Esophagus muscularis mucosa (tissue), 4 donors: ENCODE data around the gene PKD1L1. TPM values are rescaled to one million over a fixed set of nuclear protein-coding genes. Genes with fewer than 3 reads are reported as not detected.

Source experiments
- DNase-seq: peaks from one replicate; pipeline ENCODE4 v3.0.0-alpha.2; 2017; ENCODE audit errors: extremely low spot score
- H3K27ac ChIP-seq, 4 donors: fragments of 200-600 bp; sonication (generic); replicated peaks in 1 of 4; 1 replicate in 3 of 4; 2 replicates in 1 of 4; pipeline ENCODE4 v1.5.1; 2016 to 2019; ENCODE audit warnings: mild to moderate bottlenecking in 1 of 4
- H3K27me3 ChIP-seq, 4 donors: fragments of 200-600 bp; sonication (generic); one replicate each; pipeline versions ENCODE4 v1.5.1 to v1.6.0; 2016 to 2019
- H3K36me3 ChIP-seq, 4 donors: fragments of 200-600 bp; sonication (generic); one replicate each; pipeline ENCODE4 v1.5.1; 2016 to 2019
- H3K4me1 ChIP-seq, 4 donors: fragments of 200-600 bp; sonication (generic); one replicate each; pipeline ENCODE4 v1.5.1; 2016 to 2019
- H3K4me3 ChIP-seq, 4 donors: fragments of 200-600 bp; sonication (generic); 1 replicate in 2 of 4; 2 replicates in 2 of 4; pipeline ENCODE4 v1.5.1; 2016 to 2019; ENCODE audit warnings: mild to moderate bottlenecking in 4 of 4, moderate library complexity in 1 of 4
- H3K9me3 ChIP-seq, 4 donors: fragments of 200-600 bp; sonication (generic); 1 replicate in 3 of 4; 2 replicates in 1 of 4; pipeline ENCODE4 v1.5.1; 2016 to 2019
- EP300 ChIP-seq: sonication (generic); formaldehyde crosslinking; IDR thresholded peaks from one replicate; pipeline ENCODE4 v1.6.1; 2017; ENCODE audit warnings: antibody characterized with exemption
- POLR2A ChIP-seq: fragments of 450-650 bp; IDR thresholded peaks from one replicate; pipeline ENCODE4 v1.6.1; 2017; ENCODE audit warnings: antibody characterized with exemption, moderate library complexity, mild to moderate bottlenecking, low read depth
- POLR2AphosphoS5 ChIP-seq, 2 donors: sonication (generic); formaldehyde crosslinking; IDR thresholded peaks; one replicate each; pipeline ENCODE4 v1.6.1; 2017; ENCODE audit warnings: antibody characterized with exemption in 2 of 2
- WGBS: methylation state at CpG from one replicate; pipeline ENCODE4 v1.1.5; 2018; 5-methylcytosine and 5-hydroxymethylcytosine counted together
- intact Hi-C: fragments of 100-400 bp; cut with DNase I; formaldehyde crosslinking; loops from one replicate; pipeline ENCODE4 v1.15.1; 2023
- total RNA-seq, 4 donors: library from RNA; depleted of rRNA; stranded (reverse); fragments of >200 nt; gene quantifications; one replicate each; pipeline versions ENCODE4 v1.1.0 to v1.2.1, GENCODE V29; 2016
- TF ChIP-seq, protein P1 (sequence below), 3 experiments: fragments of 200-600 bp in 2 of 3; fragments of 450-650 bp in 1 of 3; sonication (generic) in 2 of 3; IDR thresholded peaks; one replicate each; pipeline ENCODE4 v1.5.1; 2017 to 2019; ENCODE audit warnings: antibody characterized with exemption in 3 of 3, mild to moderate bottlenecking in 2 of 3, moderate library complexity in 1 of 3

Gene PKD1L1
- total RNA-seq, 4 donors from 2014 or later = 0.50 to 1.7 (median 0.73) TPM

DNA sequence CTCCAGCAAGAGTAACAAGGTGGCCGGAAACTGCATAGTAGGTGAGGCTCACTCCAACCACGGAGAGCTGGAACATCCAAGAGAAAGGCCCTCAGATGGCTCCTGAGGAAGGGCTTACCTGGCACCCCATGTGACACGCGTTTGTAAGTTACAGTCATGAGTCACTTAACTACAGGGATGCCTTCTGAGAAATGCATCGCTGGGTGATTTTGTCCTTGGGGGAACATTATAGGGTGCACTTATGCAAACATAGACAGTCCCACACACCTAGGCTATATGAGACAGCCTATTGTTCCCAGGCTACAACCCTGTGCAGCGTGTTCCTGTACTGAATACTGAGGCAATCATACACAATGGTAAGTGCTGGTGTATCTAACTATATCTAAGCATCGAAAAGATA is 139.9 kb downstream of the PKD1L1 start:
- no peak overlapping the region for H3K27ac ChIP-seq
- intact Hi-C loops = no loop called here
- TF ChIP-seq POLR2AphosphoS5 (IDR thresholded peaks at IDR 0.05) = no peak
- no peak for TF ChIP-seq EP300
- TF ChIP-seq, protein P1, sequence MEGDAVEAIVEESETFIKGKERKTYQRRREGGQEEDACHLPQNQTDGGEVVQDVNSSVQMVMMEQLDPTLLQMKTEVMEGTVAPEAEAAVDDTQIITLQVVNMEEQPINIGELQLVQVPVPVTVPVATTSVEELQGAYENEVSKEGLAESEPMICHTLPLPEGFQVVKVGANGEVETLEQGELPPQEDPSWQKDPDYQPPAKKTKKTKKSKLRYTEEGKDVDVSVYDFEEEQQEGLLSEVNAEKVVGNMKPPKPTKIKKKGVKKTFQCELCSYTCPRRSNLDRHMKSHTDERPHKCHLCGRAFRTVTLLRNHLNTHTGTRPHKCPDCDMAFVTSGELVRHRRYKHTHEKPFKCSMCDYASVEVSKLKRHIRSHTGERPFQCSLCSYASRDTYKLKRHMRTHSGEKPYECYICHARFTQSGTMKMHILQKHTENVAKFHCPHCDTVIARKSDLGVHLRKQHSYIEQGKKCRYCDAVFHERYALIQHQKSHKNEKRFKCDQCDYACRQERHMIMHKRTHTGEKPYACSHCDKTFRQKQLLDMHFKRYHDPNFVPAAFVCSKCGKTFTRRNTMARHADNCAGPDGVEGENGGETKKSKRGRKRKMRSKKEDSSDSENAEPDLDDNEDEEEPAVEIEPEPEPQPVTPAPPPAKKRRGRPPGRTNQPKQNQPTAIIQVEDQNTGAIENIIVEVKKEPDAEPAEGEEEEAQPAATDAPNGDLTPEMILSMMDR (IDR thresholded peaks at IDR 0.05) = no peak
- no peak for TF ChIP-seq POLR2A
- H3K4me1 ChIP-seq = peaks cover 4 to 29% (median 25%) of the 10 kb centered on the region in 4 donors
- H3K9me3 ChIP-seq = no peaks in the 10 kb centered on the region
- H3K36me3 ChIP-seq = peaks cover 0 to 1% (median 0%) of the 10 kb centered on the region in 4 donors
- 97% methylated on average over 5 of the region's 7 CpGs for WGBS
- H3K27me3 ChIP-seq = no peaks in the 10 kb centered on the region
- H3K4me3 ChIP-seq = no peak overlapping the region
- DNase-seq = no peak

DNA sequence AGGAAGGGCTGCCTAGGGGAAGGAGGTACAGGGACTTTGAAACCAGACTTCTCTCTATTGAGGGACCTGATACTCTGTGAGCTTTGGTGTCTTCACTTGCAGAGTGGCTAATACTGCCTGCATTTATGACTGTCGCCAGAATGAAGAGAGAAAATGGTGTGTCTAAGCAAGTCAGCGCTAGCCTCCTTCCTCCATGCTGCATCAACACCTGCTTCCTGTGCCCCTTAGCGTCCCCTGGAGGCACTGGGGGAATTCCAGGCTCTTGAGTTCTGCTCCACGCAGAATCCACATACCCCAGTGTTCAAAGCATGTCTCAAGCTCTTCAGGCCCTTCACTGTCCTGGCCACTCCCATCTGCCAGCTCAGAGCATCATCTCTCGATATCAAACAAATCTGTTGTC is 140.5 kb downstream of the PKD1L1 start:
- intact Hi-C loops = no loop called here
- no peak for DNase-seq
- Histone ChIP-seq H3K36me3 (peaks cover 0 to 2% (median 0%) of the 10 kb centered on the region in 4 donors), H3K27me3 (no peaks in the 10 kb centered on the region), H3K27ac (peak overlapping the region in 2 of 4 donors; percentile 11 to 56), H3K4me3 (no peak overlapping the region), H3K9me3 (no peaks in the 10 kb centered on the region), H3K4me1 (peaks cover 4 to 29% (median 25%) of the 10 kb centered on the region in 4 donors)
- TF ChIP-seq EP300 = no peak
- no peak for TF ChIP-seq POLR2A
- TF ChIP-seq, protein P1 (IDR thresholded peaks at IDR 0.05) = no peak
- no peak for TF ChIP-seq POLR2AphosphoS5 (IDR thresholded peaks at IDR 0.05)
- 72% methylated on average over 4 of the region's 5 CpGs for WGBS

DNA sequence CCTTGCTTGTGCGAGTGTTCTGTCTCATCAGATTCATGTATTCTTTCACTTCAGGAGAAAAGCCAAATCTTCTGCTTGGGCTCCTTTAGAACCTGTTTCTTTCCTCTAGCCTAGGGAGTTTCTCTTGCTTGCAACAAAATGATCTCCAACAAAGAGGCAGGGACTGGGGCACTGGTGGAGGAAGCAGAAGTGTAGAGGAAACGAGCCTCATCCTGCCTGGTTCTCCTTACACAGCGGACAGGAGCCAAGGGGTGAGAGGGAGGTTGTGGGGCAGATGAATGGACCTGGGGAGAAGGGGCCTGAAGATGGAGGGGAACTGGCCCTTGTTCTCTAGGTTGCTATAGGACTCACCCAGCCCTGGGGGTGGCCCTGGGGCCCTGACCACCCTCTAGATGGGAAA is 141.1 kb downstream of the PKD1L1 start:
- Histone ChIP-seq H3K36me3 (peaks cover 0 to 2% (median 0%) of the 10 kb centered on the region in 4 donors), H3K4me1 (peaks cover 4 to 29% (median 25%) of the 10 kb centered on the region in 4 donors), H3K27me3 (no peaks in the 10 kb centered on the region), H3K4me3 (peak overlapping the region in 1 of 4 donors; percentile 24), H3K9me3 (no peaks in the 10 kb centered on the region), H3K27ac (peak overlapping the region in 3 of 4 donors; percentile 5 to 56 (median 36))
- intact Hi-C loops = no loop called here
- DNase-seq = no peak
- 64% methylated on average over 3 of the region's 3 CpGs for WGBS
- TF ChIP-seq POLR2AphosphoS5 (IDR thresholded peaks at IDR 0.05) = no peak
- no peak for TF ChIP-seq EP300
- TF ChIP-seq, protein P1 (IDR thresholded peaks at IDR 0.05) = no peak
- TF ChIP-seq POLR2A = no peak

DNA sequence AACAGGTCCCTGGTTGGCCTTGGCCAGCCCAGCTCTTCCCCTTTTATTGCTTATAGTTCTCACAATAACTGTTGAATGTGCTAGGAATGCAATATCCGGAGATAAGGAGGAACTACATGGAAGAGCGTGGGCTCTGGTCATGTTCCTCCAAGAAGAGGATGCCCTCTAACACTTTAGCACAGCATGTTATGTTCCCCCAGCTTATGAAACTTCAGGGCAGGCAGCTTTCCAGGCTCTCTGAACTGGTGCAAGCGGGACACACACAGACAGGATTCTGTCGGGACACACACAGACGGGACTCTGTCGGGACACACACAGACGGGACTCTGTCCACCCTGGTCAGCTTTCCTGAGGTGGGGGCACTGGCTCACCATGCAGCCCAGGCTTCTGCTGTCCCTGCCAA is 141.6 kb downstream of the PKD1L1 start:
- H3K27me3 ChIP-seq = no peaks in the 10 kb centered on the region
- whole genome bisulfite sequencing = 51% methylated on average over 7 of the region's 7 CpGs
- H3K36me3 ChIP-seq = peaks cover 0 to 2% (median 0%) of the 10 kb centered on the region in 4 donors
- H3K4me3 ChIP-seq = peak overlapping the region in 2 of 4 donors; percentile 6 to 24
- H3K4me1 ChIP-seq = peaks cover 4 to 29% (median 25%) of the 10 kb centered on the region in 4 donors
- H3K9me3 ChIP-seq = no peaks in the 10 kb centered on the region
- H3K27ac ChIP-seq = peak overlapping the region in 3 of 4 donors; percentile 5 to 56 (median 36)
- intact Hi-C loops = no loop called here
- no peak for DNase-seq
- TF ChIP-seq POLR2AphosphoS5 (IDR thresholded peaks at IDR 0.05) (peak; percentile 23 to 38), EP300 (no peak)
- TF ChIP-seq, protein P1 (IDR thresholded peaks at IDR 0.05) = no peak
